PC-9 (cell line): ENCODE results near the gene CACNG5.

Source experiments
- CTCF ChIP-seq: fragments of 200-600 bp; sonication (generic); conservative IDR thresholded peaks from 2 replicates; pipeline ENCODE4 v1.6.1; 2017; ENCODE audit warnings: mixed run types, antibody characterized with exemption, mild to moderate bottlenecking, moderate library complexity
- EZH2 ChIP-seq: fragments of 200-600 bp; sonication (generic); IDR thresholded peaks from 2 replicates; pipeline ENCODE4 v1.8.0; 2017; ENCODE audit warnings: antibody characterized with exemption, low read depth

GRCh38 chr17:66813296-66813695 lies 21.6 kb upstream of the CACNG5 start:
- TF ChIP-seq CTCF (no peak), EZH2 (no peak)
